Measurements from ENCODE around the gene SHISAL2B.

The SHISAL2B gene

GRCh38 chr5:64754066-64754465 lies 63.8 kb downstream of the SHISAL2B start:
- no peaks in the 10 kb centered on the region for H3K4me1 ChIP-seq
- H3K27me3 ChIP-seq (ENCODE audit: control insufficient read depth, insufficient read depth, low read length), result no peaks in the 10 kb centered on the region
- H3K9me3 ChIP-seq (ENCODE audit: control insufficient read depth, low read length), result no peaks in the 10 kb centered on the region
- no peak overlapping the region for H3K9ac ChIP-seq
- no peaks in the 10 kb centered on the region for H3K36me3 ChIP-seq (ENCODE audit: control insufficient read depth, insufficient read depth, low read length)
- H3K4me2 ChIP-seq (ENCODE audit: low read length), result no peak overlapping the region
- peaks cover 10% of the 10 kb centered on the region for H3K79me2 ChIP-seq
- H3K27ac ChIP-seq, result no peak overlapping the region
- H2AFZ ChIP-seq, result no peak overlapping the region
- TF ChIP-seq, protein P1, sequence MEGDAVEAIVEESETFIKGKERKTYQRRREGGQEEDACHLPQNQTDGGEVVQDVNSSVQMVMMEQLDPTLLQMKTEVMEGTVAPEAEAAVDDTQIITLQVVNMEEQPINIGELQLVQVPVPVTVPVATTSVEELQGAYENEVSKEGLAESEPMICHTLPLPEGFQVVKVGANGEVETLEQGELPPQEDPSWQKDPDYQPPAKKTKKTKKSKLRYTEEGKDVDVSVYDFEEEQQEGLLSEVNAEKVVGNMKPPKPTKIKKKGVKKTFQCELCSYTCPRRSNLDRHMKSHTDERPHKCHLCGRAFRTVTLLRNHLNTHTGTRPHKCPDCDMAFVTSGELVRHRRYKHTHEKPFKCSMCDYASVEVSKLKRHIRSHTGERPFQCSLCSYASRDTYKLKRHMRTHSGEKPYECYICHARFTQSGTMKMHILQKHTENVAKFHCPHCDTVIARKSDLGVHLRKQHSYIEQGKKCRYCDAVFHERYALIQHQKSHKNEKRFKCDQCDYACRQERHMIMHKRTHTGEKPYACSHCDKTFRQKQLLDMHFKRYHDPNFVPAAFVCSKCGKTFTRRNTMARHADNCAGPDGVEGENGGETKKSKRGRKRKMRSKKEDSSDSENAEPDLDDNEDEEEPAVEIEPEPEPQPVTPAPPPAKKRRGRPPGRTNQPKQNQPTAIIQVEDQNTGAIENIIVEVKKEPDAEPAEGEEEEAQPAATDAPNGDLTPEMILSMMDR (IDR thresholded peaks at IDR 0.05), result no peak
- H3K4me3 ChIP-seq (ENCODE audit: low read depth, low read length), result no peak overlapping the region

DNA sequence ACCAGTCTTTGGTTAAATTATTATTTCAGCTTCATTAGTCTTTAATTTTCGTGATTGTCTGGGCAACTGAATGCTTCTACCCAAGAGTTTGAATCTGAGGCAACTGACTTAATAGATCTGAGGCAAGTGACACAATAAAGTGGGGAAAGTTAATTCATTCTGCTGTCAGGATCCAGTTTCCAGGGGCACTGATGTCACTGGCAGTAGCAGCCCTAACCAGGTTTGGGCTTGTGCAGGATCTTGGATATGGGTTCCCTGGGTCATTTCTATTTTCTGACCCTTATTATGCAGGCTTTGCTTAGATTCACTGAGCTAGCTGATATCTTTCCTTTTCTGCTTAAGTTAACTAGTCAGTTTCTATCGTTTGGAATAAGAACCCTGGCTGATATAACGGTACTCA lies 68.6 kb downstream of the SHISAL2B start:
- Histone ChIP-seq H3K27ac (no peak overlapping the region), H3K4me1 (peaks cover 4% of the 10 kb centered on the region), H3K27me3 (ENCODE audit: control insufficient read depth, insufficient read depth, low read length) (no peaks in the 10 kb centered on the region), H3K9me3 (ENCODE audit: control insufficient read depth, low read length) (no peaks in the 10 kb centered on the region), H3K79me2 (peaks cover 12% of the 10 kb centered on the region), H2AFZ (no peak overlapping the region), H3K9ac (no peak overlapping the region), H3K4me2 (ENCODE audit: low read length) (no peak overlapping the region), H3K36me3 (ENCODE audit: control insufficient read depth, insufficient read depth, low read length) (no peaks in the 10 kb centered on the region), H3K4me3 (ENCODE audit: low read depth, low read length) (no peak overlapping the region)
- TF ChIP-seq, protein P1 (IDR thresholded peaks at IDR 0.05), result no peak

- Histone ChIP-seq H2AFZ (no peak overlapping the region), H3K4me3 (ENCODE audit: low read depth, low read length) (no peak overlapping the region), H3K27me3 (ENCODE audit: control insufficient read depth, insufficient read depth, low read length) (no peaks in the 10 kb centered on the region), H3K27ac (no peak overlapping the region), H3K36me3 (ENCODE audit: control insufficient read depth, insufficient read depth, low read length) (no peaks in the 10 kb centered on the region), H3K4me1 (peaks cover 4% of the 10 kb centered on the region), H3K9ac (no peak overlapping the region), H3K9me3 (ENCODE audit: control insufficient read depth, low read length) (no peaks in the 10 kb centered on the region), H3K79me2 (peaks cover 17% of the 10 kb centered on the region), H3K4me2 (ENCODE audit: low read length) (no peak overlapping the region)
- TF ChIP-seq, protein P1 (IDR thresholded peaks at IDR 0.05), result no peak
These were observed 69.8 kb downstream of the SHISAL2B start for GRCh38 chr5:64759960-64760660.

- Histone ChIP-seq H3K4me3 (ENCODE audit: low read depth, low read length) (no peak overlapping the region), H3K79me2 (peaks cover 36% of the 10 kb centered on the region), H3K36me3 (ENCODE audit: control insufficient read depth, insufficient read depth, low read length) (no peaks in the 10 kb centered on the region), H3K9me3 (ENCODE audit: control insufficient read depth, low read length) (no peaks in the 10 kb centered on the region), H3K27ac (no peak overlapping the region), H3K9ac (no peak overlapping the region), H3K4me1 (peaks cover 12% of the 10 kb centered on the region), H3K27me3 (ENCODE audit: control insufficient read depth, insufficient read depth, low read length) (no peaks in the 10 kb centered on the region), H2AFZ (no peak overlapping the region), H3K4me2 (ENCODE audit: low read length) (no peak overlapping the region)
- TF ChIP-seq, protein P1 (IDR thresholded peaks at IDR 0.05), result no peak
These were observed 73.7 kb downstream of the SHISAL2B start for GRCh38 chr5:64763948-64764503.
